Measurements from ENCODE around the gene ODAD3.
"Not testable (repeated sequence)": the region's sequence is repeated elsewhere in the genome, so short reads cannot be mapped to it uniquely, and the experiment has no call there.

ODAD3 gene

DNA sequence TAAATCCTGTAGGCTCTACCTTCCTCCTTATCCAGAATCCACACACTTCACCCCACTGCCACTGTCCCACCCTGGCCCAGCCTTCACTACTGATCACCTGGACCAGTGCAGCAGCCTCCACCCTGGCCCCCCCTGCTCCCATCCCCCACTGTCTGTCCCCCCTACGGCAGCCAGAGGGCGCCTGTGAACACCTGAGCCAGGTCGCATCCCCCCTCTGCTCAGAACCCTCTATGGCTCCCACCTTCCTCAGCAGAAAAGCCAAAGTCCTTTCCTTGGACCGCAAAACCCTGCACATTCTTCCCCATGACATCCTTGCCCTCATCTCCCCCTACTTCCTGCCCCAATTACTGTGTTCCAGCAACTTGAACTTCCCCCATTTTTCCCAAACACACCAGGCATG lies 25.3 kb upstream of the ODAD3 start:
- Histone ChIP-seq H3K4me3 (ENCODE audit: low read depth, low read length) (no peak overlapping the region), H3K27ac (no peak overlapping the region), H3K36me3 (replicated peaks) (no peaks in the 10 kb centered on the region), H3K27me3 (replicated peaks) (no peaks in the 10 kb centered on the region)
- TF ChIP-seq, protein P1, sequence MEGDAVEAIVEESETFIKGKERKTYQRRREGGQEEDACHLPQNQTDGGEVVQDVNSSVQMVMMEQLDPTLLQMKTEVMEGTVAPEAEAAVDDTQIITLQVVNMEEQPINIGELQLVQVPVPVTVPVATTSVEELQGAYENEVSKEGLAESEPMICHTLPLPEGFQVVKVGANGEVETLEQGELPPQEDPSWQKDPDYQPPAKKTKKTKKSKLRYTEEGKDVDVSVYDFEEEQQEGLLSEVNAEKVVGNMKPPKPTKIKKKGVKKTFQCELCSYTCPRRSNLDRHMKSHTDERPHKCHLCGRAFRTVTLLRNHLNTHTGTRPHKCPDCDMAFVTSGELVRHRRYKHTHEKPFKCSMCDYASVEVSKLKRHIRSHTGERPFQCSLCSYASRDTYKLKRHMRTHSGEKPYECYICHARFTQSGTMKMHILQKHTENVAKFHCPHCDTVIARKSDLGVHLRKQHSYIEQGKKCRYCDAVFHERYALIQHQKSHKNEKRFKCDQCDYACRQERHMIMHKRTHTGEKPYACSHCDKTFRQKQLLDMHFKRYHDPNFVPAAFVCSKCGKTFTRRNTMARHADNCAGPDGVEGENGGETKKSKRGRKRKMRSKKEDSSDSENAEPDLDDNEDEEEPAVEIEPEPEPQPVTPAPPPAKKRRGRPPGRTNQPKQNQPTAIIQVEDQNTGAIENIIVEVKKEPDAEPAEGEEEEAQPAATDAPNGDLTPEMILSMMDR (IDR thresholded peaks at IDR 0.05; ENCODE audit: low read depth, low read length, missing control alignments) = peak; percentile 54
- in situ Hi-C loops (cut with HindIII; ENCODE audit: low pct_ligation_motif_present, low sequenced_read_pairs) = no loop called here
- no peak for DNase-seq

DNA sequence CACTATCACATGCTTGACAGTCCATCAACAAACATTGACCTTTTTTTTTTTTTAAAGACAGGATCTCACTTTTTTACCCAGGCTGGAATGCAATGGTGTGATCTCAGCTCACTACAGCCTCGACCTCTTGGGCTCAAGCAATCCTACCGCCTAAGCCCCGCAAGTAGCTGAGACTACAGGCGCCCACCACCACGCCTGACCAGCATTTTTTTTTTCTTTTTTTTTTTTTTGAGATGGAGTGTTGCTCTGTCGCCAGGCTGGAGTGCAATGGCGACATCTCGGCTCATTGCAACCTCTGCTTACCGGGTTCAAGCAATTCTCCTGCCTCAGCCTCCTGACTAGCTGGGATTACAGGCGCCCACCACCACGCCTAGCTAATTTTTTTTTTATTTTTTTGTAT lies 24.0 kb upstream of the ODAD3 start:
- DNase-seq; H3K27me3 ChIP-seq (replicated peaks); in situ Hi-C loops (cut with HindIII; ENCODE audit: low pct_ligation_motif_present, low sequenced_read_pairs); H3K27ac ChIP-seq; H3K4me3 ChIP-seq (ENCODE audit: low read depth, low read length); H3K36me3 ChIP-seq (replicated peaks): not testable (repeated sequence)

DNA sequence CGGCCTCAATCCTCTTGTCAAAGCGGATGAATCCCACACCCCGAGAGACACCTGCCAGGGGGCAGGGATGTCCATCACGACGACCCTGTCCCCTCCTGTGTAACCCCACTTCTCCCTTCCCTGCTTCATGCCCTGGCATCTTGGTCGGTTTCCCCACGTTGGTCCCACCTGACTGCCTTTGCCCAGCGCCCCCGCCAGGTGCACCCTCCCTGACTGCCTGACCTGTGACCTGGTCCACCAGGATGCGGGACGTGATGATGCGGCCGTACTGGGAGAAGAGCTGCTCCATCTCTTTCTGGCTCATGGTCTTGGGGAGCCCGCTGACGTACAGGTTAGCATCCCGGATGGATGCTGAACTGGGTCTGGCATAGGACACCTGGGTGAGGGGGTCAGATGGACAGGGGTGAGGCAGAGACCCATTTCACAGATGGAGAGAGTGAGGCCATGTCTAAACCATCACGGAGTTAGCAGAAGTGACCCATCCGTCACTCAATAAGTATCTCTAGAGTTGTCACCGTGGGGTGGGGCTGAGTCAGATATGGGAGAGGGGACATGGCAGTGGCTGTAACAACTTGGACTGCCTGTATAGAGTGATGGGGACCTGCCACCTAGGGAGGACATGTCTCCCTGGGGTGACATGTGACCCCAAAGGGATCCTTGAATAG lies 23.4 kb upstream of the ODAD3 start:
- no peak overlapping the region for H3K4me3 ChIP-seq (ENCODE audit: low read depth, low read length)
- H3K27ac ChIP-seq = no peak overlapping the region
- in situ Hi-C loops (cut with HindIII; ENCODE audit: low pct_ligation_motif_present, low sequenced_read_pairs) = no loop called here
- TF ChIP-seq, protein P1 (IDR thresholded peaks at IDR 0.05; ENCODE audit: low read depth, low read length, missing control alignments) = no peak
- no peaks in the 10 kb centered on the region for H3K36me3 ChIP-seq (replicated peaks)
- DNase-seq = no peak
- no peaks in the 10 kb centered on the region for H3K27me3 ChIP-seq (replicated peaks)

DNA sequence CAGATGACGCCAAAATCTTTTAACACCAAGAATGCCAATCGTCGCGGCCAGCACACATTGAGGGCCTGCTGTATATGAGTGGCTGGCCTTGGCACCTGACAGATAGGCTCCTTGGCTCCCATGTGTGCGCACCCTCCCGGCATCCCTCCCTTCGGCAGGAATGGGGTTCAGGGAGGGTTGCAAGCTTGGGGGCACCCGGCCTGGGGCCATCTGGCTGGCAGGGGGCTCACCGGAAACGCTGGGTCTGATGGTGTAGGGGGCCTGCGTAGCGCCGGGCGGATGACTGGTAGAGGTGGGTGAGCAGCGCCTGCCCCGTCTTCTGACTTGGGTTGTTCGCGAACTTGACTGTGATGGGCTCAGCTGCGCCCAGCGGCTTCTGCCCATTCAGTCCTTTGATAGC lies 22.9 kb upstream of the ODAD3 start:
- no peak overlapping the region for H3K27ac ChIP-seq
- no peak overlapping the region for H3K4me3 ChIP-seq (ENCODE audit: low read depth, low read length)
- H3K27me3 ChIP-seq (replicated peaks) = no peaks in the 10 kb centered on the region
- TF ChIP-seq, protein P1 (IDR thresholded peaks at IDR 0.05; ENCODE audit: low read depth, low read length, missing control alignments) = no peak
- DNase-seq = no peak
- in situ Hi-C loops (cut with HindIII; ENCODE audit: low pct_ligation_motif_present, low sequenced_read_pairs) = no loop called here
- H3K36me3 ChIP-seq (replicated peaks) = no peaks in the 10 kb centered on the region

DNA sequence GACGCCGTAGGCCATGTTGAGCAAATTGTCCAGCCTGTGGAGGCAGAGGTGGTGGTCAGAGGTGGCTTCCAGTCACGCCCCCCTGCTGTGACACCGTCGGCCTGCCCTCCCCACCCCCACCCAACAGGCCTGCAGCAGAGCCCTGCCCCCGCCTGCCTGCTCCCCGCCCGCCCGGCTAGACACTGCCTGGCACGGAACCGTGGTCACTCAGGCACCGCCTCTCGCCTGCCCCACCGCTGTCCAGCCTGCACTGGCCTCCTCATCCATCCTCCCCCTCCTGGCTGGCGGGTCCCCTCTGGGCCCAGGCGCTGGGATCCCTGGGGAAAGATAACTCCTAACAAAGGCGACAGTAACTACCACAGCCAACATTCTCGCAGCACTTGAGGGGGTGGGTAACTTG lies 22.2 kb upstream of the ODAD3 start:
- in situ Hi-C loops (cut with HindIII; ENCODE audit: low pct_ligation_motif_present, low sequenced_read_pairs) = no loop called here
- TF ChIP-seq, protein P1 (IDR thresholded peaks at IDR 0.05; ENCODE audit: low read depth, low read length, missing control alignments) = no peak

DNA sequence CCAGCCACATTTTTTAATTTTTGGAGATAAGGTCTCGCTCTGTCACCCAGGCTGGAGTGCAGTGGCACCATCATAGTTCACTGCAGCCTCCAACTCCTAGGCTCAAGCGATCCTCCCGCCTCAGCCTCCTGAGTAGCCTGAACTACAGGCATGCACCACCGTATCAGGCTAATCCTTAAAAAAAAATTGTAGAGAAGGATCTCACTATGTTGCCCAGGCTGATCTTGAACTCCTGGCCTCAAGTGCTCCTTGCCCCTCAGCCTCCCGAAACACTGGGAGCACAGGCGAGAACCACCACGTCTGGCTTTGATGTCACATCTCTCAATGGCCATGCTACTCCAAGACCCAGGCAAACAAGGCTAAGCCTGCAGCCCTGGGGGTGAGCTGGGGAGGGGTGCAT lies 21.7 kb upstream of the ODAD3 start:
- no peak for DNase-seq
- in situ Hi-C loops (cut with HindIII; ENCODE audit: low pct_ligation_motif_present, low sequenced_read_pairs) = no loop called here
- no peaks in the 10 kb centered on the region for H3K27me3 ChIP-seq (replicated peaks)
- no peaks in the 10 kb centered on the region for H3K36me3 ChIP-seq (replicated peaks)
- H3K4me3 ChIP-seq (ENCODE audit: low read depth, low read length) = no peak overlapping the region
- H3K27ac ChIP-seq = no peak overlapping the region
- TF ChIP-seq, protein P1 (IDR thresholded peaks at IDR 0.05; ENCODE audit: low read depth, low read length, missing control alignments) = no peak

More for the DNA sequence above, 22.2 kb upstream of the ODAD3 start:
- Histone ChIP-seq H3K4me3 (ENCODE audit: low read depth, low read length) (no peak overlapping the region), H3K27ac (no peak overlapping the region), H3K27me3 (replicated peaks) (no peaks in the 10 kb centered on the region), H3K36me3 (replicated peaks) (no peaks in the 10 kb centered on the region)
- no peak for DNase-seq

DNA sequence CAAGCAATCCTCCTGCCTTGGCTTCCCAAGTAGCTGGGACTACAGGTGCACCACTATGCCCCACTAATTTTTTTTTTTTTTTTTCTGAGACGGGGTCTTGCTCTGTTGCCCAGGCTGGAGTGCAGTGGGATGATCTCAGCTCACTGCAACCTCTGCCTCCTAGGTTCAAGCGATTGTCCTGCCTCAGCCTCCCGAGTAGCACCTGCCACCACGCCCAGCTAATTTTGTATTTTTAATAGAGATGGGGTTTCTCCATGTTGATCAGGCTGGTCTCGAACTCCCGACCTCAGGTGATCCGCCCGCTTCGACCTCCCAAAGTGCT lies 20.3 kb upstream of the ODAD3 start:
- H3K27ac ChIP-seq; H3K36me3 ChIP-seq (replicated peaks); DNase-seq; in situ Hi-C loops (cut with HindIII; ENCODE audit: low pct_ligation_motif_present, low sequenced_read_pairs); H3K27me3 ChIP-seq (replicated peaks); H3K4me3 ChIP-seq (ENCODE audit: low read depth, low read length): not testable (repeated sequence)

All from brain microvascular endothelial cell (primary cell).